ENCODE results near the gene B4GAT1.

GRCh38 chr11:66328302-66329144 lies 18.9 kb downstream of the B4GAT1 start:
- TF ChIP-seq CTCF (IDR thresholded peaks at IDR 0.05; ENCODE audit: low read depth, low read length, missing input control): peak; percentile 90
- no peak for TF ChIP-seq GABPA (IDR thresholded peaks at IDR 0.05 in 1 of 2, conservative IDR thresholded peaks at IDR 0.05 in 1 of 2)
- no peak for TF ChIP-seq EGR1 (IDR thresholded peaks at IDR 0.05; ENCODE audit: low read depth in 2 of 2)
- no peak for TF ChIP-seq TAF1 (conservative IDR thresholded peaks at IDR 0.05)

All from liver (tissue), 3 donors.